ENCODE results near the gene URB2.
"Not testable (repeated sequence)": the region's sequence is repeated elsewhere in the genome, so short reads cannot be mapped to it uniquely, and the experiment has no call there.

The URB2 gene

DNA sequence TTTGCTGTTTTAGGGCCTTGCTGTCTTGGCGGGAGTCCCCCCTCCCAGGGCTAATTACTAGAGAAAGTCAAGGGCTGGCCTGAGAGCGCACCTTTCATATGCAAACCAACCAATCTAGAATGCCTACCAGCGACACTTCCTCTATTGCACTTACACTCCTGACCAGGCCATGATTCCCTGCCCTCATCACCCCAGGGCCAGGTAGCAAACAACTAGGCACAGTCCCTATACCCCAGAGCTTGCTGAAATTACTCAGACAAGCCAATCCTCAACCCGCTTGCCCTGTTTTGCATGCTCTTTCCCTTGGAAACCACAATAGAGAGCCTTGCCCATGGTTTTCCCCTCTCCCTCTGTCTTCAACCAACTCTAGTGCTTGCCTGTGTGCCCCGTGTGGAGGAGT is 70.3 kb downstream of the URB2 start:
- DNase-seq: no peak

DNA sequence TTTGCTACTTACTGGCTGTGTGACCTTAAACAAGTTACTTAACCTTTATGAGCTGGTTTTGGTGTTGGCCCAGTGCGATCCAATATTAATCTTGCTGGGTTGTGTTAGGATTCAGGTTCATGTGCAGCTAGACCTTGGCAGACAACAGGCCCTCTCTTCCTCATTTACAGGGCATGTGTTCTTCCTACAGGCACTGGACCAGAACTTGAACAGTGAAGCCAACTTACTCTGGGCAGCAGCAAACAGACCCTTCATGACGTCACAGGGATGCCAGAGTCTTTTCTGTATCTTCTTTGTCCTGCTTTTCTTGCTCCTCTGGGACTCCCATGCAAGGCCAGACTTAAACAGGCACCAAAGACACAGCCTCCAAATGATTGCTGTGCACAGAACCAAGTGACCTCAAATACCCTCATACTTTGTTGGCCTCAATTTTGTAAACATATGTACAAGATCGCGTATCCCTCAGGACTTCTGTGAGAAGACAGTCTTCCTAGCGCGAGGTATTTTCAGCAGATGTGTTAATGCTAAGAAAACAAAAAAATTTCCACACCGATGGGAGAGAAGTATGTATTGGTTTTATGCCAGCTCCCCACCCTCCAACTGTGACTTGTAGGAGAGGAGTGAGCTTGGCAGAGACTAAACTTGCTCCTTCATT is 73.7 kb downstream of the URB2 start:
- DNase-seq: peak; percentile 6

DNA sequence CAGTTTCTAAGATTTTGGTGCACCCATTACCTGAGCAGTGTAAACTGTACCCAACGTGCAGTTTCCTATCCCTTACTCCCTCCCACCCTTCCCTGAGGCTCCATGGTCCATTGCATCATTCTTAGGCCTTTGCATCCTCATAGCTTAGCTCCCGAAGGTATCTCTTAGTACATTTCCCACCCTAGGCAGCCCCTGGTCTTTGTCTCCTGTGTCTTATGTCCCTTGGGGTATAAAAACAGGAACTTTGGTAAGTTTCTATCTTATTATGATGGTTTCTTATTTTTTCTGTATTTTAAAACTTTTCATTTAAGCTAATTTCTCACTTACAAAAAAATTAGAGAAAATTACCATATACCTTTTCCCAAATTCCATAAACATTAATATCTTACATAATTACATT is 78.1 kb downstream of the URB2 start:
- no peak for DNase-seq

DNA sequence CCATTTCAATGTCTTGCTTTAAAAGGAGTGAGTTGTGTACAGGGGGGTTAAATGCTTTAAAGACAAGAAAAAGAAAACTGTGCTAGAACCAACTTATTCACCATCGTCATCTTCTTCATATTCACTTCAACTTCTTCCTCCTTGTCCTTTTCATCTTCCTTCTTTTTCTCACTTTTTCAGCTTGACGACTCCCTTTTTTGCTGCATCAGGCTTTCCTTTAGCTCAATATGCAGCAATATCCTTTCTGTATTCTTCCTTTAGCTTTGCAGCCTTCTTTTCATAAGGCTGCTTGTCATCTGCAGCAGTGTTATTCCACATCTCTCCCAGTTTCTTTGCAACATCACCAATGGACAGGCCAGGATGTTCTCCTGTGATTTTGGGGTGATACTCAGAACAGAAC is 79.1 kb downstream of the URB2 start:
- DNase-seq: not testable (repeated sequence)

DNA sequence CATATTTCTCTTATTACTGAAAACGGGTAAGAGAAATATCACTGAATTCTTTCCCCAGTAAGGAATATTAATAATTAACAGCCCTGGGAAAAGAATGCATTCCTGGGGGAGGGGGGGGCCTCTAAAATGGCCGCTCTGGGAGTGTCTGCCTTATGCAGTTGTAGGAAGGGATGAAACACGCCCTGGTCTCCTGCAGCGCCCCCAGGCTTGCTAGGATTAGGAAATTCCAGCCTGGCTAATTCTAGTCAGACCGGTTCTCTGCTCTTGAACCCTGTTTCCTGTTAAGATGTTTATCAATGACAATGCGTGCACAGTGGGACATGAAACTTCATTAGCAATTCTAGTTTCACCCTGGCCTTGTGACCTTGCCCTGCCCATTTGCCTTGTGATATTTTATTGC is 81.1 kb downstream of the URB2 start:
- DNase-seq: not testable (repeated sequence)

DNA sequence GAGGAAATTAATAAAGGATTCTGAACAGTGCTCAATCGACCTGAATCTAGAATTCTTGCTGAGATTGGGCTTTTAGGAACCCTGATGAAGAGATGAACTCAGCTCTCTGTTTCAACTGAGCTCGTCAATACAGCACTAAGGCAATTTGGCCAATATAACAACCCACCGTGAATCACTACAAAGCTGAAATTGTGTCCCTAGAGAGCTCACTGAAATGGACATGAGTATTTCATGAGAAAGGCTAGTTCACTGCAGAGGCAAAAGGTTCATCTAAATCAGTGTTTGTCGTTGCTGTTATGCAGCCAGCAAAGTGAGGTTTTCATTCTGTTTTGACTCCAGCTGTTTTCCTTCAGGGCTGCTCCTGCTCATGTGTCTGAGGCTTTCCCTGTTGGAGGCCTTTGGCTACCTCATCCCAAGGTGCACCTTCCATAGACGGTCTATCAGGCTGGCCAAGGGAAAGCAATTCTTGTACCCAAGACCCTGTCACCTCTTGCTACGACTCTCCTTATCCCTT is 83.5 kb downstream of the URB2 start:
- no peak for DNase-seq
